WTC11 (cell line): Measurements from ENCODE around the gene OPCML. TPM values are rescaled to one million over a fixed set of nuclear protein-coding genes. Genes with fewer than 3 reads are reported as not detected.

Experiments
- ATAC-seq: fragments of 200-7000 bp; cut with Tn5 transposase; 2 replicates; pipeline ENCODE4 v1.10.0; 2021; ENCODE audit warnings: mild to moderate bottlenecking, moderate library complexity
- CTCF ChIA-PET: fragments of 300-600 bp; sonication (Branson Sonifier 250); formaldehyde crosslinking; loops from one replicate; lab custom pipeline; 2021; ENCODE audit warnings: antibody characterized with exemption; lab: Charles Lee
- POLR2A ChIA-PET: fragments of 350-600 bp; sonication (Branson Sonifier 250); formaldehyde crosslinking; loops from one replicate; lab custom pipeline; 2021; ENCODE audit warnings: antibody characterized with exemption; lab: Charles Lee
- DNase-seq: peaks from one replicate; pipeline ENCODE4 v3.0.0; 2021; ENCODE audit warnings: low spot score
- H3K27ac Mint-ChIP-seq: 2 replicates; pipeline ENCODE4 v1.8.0; 2021; ENCODE audit warnings: mixed read lengths
- H3K27me3 Mint-ChIP-seq: 2 replicates; pipeline ENCODE4 v1.8.0; 2021; ENCODE audit warnings: low read depth, mild to moderate bottlenecking, moderate library complexity, mixed read lengths
- H3K36me3 Mint-ChIP-seq: 2 replicates; pipeline ENCODE4 v1.8.0; 2021; ENCODE audit warnings: mixed read lengths
- H3K4me1 Mint-ChIP-seq: 2 replicates; pipeline ENCODE4 v1.8.0; 2022; ENCODE audit warnings: mixed read lengths
- H3K4me3 Mint-ChIP-seq: 2 replicates; pipeline ENCODE4 v1.8.0; 2021; ENCODE audit warnings: mild to moderate bottlenecking, moderate library complexity, mixed read lengths
- H3K9me3 Mint-ChIP-seq: 2 replicates; pipeline ENCODE4 v1.8.0; 2021; ENCODE audit warnings: mixed read lengths
- IRF2 ChIP-seq: sonication (generic); formaldehyde crosslinking; IDR thresholded peaks from 2 replicates; pipeline ENCODE4 v1.8.0; 2022; ENCODE audit warnings: low read depth, missing genetic modification reagents, borderline replicate concordance
- NFATC4 ChIP-seq: fragments of 250-450 bp; sonication (Bioruptor Pico); IDR thresholded peaks from 2 replicates; pipeline ENCODE4 v1.9.0; 2021; ENCODE audit warnings: mild to moderate bottlenecking
- NR1H2 ChIP-seq: sonication (generic); formaldehyde crosslinking; IDR thresholded peaks from 2 replicates; pipeline ENCODE4 v1.9.0; 2021; ENCODE audit warnings: mild to moderate bottlenecking, moderate library complexity, missing genetic modification reagents
- RORB ChIP-seq: fragments of 250-450 bp; sonication (Bioruptor Pico); IDR thresholded peaks from 2 replicates; pipeline ENCODE4 v1.9.0; 2021; ENCODE audit warnings: mild to moderate bottlenecking
- SP1 ChIP-seq: sonication (generic); formaldehyde crosslinking; conservative IDR thresholded peaks from 2 replicates; pipeline ENCODE4 v1.8.1; 2022; ENCODE audit warnings: missing genetic modification reagents
- ZNF423 ChIP-seq: fragments of 250-450 bp; sonication (Bioruptor Pico); IDR thresholded peaks from 2 replicates; pipeline ENCODE4 v2.1.2; 2022; ENCODE audit warnings: mild to moderate bottlenecking, moderate library complexity
- total RNA-seq: library from RNA; stranded (reverse); gene quantifications from 3 replicates; pipeline ENCODE4 v1.2.3, GENCODE V29; 2021
- TF ChIP-seq, protein P1 (sequence below): sonication (generic); formaldehyde crosslinking; IDR thresholded peaks from 2 replicates; pipeline ENCODE4 v1.8.1; 2022; ENCODE audit warnings: mild to moderate bottlenecking, missing genetic modification reagents, moderate library complexity, borderline replicate concordance
- TF ChIP-seq, protein P2 (sequence below): fragments of 250-450 bp; sonication (Bioruptor Pico); IDR thresholded peaks from 2 replicates; pipeline ENCODE4 v1.9.0; 2021; ENCODE audit warnings: mild to moderate bottlenecking
- TF ChIP-seq, protein P3 (sequence below): sonication (generic); formaldehyde crosslinking; IDR thresholded peaks from 2 replicates; pipeline ENCODE4 v1.8.0; 2023; ENCODE audit warnings: mild to moderate bottlenecking, missing genetic modification reagents
- TF ChIP-seq, protein P4 (sequence below): sonication (generic); formaldehyde crosslinking; IDR thresholded peaks from 2 replicates; pipeline ENCODE4 v1.8.1; 2023; ENCODE audit warnings: mild to moderate bottlenecking, missing genetic modification reagents, borderline replicate concordance
- TF ChIP-seq, protein P5 (sequence below): sonication (generic); formaldehyde crosslinking; conservative IDR thresholded peaks from 2 replicates; pipeline ENCODE4 v1.8.1; 2022; ENCODE audit warnings: mild to moderate bottlenecking, missing genetic modification reagents
- TF ChIP-seq, protein P6 (sequence below): fragments of 250-450 bp; sonication (Bioruptor Pico); IDR thresholded peaks from 2 replicates; pipeline ENCODE4 v1.8.0; 2021; ENCODE audit warnings: mild to moderate bottlenecking
- TF ChIP-seq, protein P7 (sequence below): fragments of 250-450 bp; sonication (Bioruptor Pico); IDR thresholded peaks from 2 replicates; pipeline ENCODE4 v1.9.0; 2021; ENCODE audit warnings: mild to moderate bottlenecking
- TF ChIP-seq, protein P8 (sequence below): sonication (generic); formaldehyde crosslinking; IDR thresholded peaks from 2 replicates; pipeline ENCODE4 v1.8.1; 2023; ENCODE audit warnings: mild to moderate bottlenecking, missing genetic modification reagents

OPCML gene
- total RNA-seq, 1 experiment from 2014 or later: 1.5 TPM

DNA sequence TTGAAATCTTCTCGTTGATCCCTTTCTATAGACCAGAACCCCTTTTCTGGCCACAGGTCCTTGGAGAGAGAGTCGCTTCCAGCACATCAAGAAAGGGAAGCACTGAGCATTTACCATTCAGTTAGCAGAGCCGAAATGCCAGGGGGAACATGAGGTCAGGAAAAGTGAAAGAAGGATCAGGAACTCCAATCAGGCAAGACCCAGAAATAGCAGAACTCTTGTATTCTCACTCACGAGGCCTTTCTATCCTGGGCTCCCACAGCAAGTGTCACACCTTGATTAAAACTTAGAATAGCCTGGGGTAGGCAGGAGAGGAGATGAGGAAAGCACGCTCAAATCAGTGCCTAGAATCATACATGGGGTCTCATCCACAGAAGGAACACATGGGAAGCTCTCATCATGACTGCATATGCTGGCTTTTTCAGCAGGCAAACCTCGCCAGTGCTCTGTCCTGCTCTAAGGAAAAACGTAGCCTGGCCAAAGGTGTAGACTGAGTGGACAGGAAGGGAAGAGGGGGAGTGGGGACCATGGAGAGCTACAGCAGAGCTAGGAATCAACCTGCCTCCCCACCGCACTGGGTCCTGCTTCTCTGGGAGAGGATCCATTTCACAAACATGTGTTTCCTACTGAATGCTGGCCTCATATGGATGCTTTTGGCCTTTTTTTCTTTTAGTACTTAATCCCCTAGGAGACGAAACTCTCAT, 40.5 kb downstream of the OPCML start:
- Mint-ChIP-seq H3K27me3 (no peaks in the 10 kb centered on the region), H3K27ac (no peak overlapping the region), H3K9me3 (peaks cover 11% of the 10 kb centered on the region), H3K4me3 (no peak overlapping the region), H3K4me1 (no peaks in the 10 kb centered on the region; the same call in 1 of the 2 replicates), H3K36me3 (no peaks in the 10 kb centered on the region)
- POLR2A ChIA-PET: no interaction called here
- TF ChIP-seq, protein P1, sequence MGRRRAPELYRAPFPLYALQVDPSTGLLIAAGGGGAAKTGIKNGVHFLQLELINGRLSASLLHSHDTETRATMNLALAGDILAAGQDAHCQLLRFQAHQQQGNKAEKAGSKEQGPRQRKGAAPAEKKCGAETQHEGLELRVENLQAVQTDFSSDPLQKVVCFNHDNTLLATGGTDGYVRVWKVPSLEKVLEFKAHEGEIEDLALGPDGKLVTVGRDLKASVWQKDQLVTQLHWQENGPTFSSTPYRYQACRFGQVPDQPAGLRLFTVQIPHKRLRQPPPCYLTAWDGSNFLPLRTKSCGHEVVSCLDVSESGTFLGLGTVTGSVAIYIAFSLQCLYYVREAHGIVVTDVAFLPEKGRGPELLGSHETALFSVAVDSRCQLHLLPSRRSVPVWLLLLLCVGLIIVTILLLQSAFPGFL (CRISPR knock-in tag): no peak
- TF ChIP-seq, protein P2, sequence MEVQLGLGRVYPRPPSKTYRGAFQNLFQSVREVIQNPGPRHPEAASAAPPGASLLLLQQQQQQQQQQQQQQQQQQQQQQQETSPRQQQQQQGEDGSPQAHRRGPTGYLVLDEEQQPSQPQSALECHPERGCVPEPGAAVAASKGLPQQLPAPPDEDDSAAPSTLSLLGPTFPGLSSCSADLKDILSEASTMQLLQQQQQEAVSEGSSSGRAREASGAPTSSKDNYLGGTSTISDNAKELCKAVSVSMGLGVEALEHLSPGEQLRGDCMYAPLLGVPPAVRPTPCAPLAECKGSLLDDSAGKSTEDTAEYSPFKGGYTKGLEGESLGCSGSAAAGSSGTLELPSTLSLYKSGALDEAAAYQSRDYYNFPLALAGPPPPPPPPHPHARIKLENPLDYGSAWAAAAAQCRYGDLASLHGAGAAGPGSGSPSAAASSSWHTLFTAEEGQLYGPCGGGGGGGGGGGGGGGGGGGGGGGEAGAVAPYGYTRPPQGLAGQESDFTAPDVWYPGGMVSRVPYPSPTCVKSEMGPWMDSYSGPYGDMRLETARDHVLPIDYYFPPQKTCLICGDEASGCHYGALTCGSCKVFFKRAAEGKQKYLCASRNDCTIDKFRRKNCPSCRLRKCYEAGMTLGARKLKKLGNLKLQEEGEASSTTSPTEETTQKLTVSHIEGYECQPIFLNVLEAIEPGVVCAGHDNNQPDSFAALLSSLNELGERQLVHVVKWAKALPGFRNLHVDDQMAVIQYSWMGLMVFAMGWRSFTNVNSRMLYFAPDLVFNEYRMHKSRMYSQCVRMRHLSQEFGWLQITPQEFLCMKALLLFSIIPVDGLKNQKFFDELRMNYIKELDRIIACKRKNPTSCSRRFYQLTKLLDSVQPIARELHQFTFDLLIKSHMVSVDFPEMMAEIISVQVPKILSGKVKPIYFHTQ (CRISPR knock-in tag): no peak
- TF ChIP-seq, protein P3, sequence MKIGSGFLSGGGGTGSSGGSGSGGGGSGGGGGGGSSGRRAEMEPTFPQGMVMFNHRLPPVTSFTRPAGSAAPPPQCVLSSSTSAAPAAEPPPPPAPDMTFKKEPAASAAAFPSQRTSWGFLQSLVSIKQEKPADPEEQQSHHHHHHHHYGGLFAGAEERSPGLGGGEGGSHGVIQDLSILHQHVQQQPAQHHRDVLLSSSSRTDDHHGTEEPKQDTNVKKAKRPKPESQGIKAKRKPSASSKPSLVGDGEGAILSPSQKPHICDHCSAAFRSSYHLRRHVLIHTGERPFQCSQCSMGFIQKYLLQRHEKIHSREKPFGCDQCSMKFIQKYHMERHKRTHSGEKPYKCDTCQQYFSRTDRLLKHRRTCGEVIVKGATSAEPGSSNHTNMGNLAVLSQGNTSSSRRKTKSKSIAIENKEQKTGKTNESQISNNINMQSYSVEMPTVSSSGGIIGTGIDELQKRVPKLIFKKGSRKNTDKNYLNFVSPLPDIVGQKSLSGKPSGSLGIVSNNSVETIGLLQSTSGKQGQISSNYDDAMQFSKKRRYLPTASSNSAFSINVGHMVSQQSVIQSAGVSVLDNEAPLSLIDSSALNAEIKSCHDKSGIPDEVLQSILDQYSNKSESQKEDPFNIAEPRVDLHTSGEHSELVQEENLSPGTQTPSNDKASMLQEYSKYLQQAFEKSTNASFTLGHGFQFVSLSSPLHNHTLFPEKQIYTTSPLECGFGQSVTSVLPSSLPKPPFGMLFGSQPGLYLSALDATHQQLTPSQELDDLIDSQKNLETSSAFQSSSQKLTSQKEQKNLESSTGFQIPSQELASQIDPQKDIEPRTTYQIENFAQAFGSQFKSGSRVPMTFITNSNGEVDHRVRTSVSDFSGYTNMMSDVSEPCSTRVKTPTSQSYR (CRISPR knock-in tag): no peak
- TF ChIP-seq, protein P4, sequence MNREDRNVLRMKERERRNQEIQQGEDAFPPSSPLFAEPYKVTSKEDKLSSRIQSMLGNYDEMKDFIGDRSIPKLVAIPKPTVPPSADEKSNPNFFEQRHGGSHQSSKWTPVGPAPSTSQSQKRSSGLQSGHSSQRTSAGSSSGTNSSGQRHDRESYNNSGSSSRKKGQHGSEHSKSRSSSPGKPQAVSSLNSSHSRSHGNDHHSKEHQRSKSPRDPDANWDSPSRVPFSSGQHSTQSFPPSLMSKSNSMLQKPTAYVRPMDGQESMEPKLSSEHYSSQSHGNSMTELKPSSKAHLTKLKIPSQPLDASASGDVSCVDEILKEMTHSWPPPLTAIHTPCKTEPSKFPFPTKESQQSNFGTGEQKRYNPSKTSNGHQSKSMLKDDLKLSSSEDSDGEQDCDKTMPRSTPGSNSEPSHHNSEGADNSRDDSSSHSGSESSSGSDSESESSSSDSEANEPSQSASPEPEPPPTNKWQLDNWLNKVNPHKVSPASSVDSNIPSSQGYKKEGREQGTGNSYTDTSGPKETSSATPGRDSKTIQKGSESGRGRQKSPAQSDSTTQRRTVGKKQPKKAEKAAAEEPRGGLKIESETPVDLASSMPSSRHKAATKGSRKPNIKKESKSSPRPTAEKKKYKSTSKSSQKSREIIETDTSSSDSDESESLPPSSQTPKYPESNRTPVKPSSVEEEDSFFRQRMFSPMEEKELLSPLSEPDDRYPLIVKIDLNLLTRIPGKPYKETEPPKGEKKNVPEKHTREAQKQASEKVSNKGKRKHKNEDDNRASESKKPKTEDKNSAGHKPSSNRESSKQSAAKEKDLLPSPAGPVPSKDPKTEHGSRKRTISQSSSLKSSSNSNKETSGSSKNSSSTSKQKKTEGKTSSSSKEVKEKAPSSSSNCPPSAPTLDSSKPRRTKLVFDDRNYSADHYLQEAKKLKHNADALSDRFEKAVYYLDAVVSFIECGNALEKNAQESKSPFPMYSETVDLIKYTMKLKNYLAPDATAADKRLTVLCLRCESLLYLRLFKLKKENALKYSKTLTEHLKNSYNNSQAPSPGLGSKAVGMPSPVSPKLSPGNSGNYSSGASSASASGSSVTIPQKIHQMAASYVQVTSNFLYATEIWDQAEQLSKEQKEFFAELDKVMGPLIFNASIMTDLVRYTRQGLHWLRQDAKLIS (CRISPR knock-in tag): no peak
- no peak for TF ChIP-seq RORB
- TF ChIP-seq, protein P5, sequence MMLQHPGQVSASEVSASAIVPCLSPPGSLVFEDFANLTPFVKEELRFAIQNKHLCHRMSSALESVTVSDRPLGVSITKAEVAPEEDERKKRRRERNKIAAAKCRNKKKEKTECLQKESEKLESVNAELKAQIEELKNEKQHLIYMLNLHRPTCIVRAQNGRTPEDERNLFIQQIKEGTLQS (CRISPR knock-in tag): no peak
- TF ChIP-seq SP1: no peak
- TF ChIP-seq, protein P6, sequence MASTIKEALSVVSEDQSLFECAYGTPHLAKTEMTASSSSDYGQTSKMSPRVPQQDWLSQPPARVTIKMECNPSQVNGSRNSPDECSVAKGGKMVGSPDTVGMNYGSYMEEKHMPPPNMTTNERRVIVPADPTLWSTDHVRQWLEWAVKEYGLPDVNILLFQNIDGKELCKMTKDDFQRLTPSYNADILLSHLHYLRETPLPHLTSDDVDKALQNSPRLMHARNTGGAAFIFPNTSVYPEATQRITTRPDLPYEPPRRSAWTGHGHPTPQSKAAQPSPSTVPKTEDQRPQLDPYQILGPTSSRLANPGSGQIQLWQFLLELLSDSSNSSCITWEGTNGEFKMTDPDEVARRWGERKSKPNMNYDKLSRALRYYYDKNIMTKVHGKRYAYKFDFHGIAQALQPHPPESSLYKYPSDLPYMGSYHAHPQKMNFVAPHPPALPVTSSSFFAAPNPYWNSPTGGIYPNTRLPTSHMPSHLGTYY (CRISPR knock-in tag): no peak
- TF ChIP-seq ZNF423 (CRISPR knock-in tag): no peak
- no peak for TF ChIP-seq NR1H2 (CRISPR knock-in tag)
- TF ChIP-seq NFATC4 (CRISPR knock-in tag): no peak
- TF ChIP-seq IRF2 (CRISPR knock-in tag): no peak
- TF ChIP-seq, protein P7, sequence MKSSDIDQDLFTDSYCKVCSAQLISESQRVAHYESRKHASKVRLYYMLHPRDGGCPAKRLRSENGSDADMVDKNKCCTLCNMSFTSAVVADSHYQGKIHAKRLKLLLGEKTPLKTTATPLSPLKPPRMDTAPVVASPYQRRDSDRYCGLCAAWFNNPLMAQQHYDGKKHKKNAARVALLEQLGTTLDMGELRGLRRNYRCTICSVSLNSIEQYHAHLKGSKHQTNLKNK (CRISPR knock-in tag): no peak
- TF ChIP-seq, protein P8, sequence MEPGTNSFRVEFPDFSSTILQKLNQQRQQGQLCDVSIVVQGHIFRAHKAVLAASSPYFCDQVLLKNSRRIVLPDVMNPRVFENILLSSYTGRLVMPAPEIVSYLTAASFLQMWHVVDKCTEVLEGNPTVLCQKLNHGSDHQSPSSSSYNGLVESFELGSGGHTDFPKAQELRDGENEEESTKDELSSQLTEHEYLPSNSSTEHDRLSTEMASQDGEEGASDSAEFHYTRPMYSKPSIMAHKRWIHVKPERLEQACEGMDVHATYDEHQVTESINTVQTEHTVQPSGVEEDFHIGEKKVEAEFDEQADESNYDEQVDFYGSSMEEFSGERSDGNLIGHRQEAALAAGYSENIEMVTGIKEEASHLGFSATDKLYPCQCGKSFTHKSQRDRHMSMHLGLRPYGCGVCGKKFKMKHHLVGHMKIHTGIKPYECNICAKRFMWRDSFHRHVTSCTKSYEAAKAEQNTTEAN: no peak
- DNase-seq (no peak), ATAC-seq (peak; percentile 50; the same call in 1 of the 2 replicates)
- CTCF ChIA-PET: no interaction called here
